HepG2 (cell line): ENCODE data around the gene AGT. TPM values are rescaled to one million over a fixed set of nuclear protein-coding genes. Genes with fewer than 3 reads are reported as not detected.

ENCODE experiments used
- AHR ChIP-seq: IDR thresholded peaks from 2 replicates; pipeline ENCODE4 v1.6.1; 2018; ENCODE audit warnings: missing genetic modification reagents, missing compliant biosample characterization
- ATRX ChIP-seq: sonication (generic); formaldehyde crosslinking; IDR thresholded peaks from 2 replicates; pipeline ENCODE4 v1.4.0; 2020; ENCODE audit warnings: missing genetic modification reagents, borderline replicate concordance
- CCAR2 ChIP-seq: fragments of 200-400 bp; formaldehyde crosslinking; optimal IDR thresholded peaks from 2 replicates; pipeline ENCODE3; 2018; ENCODE audit warnings: low read depth, mild to moderate bottlenecking, low read length, moderate library complexity
- CREM ChIP-seq, 2 experiments: sonication (generic) in 1 of 2; formaldehyde crosslinking in 1 of 2; IDR thresholded peaks; 2 replicates each; pipeline versions ENCODE4 v1.4.0 to v1.6.1; 2016 to 2020; ENCODE audit warnings: antibody characterized with exemption in 1 of 2, mild to moderate bottlenecking in 1 of 2, missing genetic modification reagents in 1 of 2
- DR1 ChIP-seq: sonication (generic); formaldehyde crosslinking; IDR thresholded peaks from 2 replicates; pipeline ENCODE4 v1.8.0; 2021; ENCODE audit warnings: mild to moderate bottlenecking, missing genetic modification reagents, inconsistent platforms
- FOXJ3 ChIP-seq: sonication (generic); formaldehyde crosslinking; IDR thresholded peaks from 2 replicates; pipeline ENCODE4 v1.4.0; 2020; ENCODE audit warnings: missing genetic modification reagents, mild to moderate bottlenecking, borderline replicate concordance
- HIC2 ChIP-seq: sonication (generic); formaldehyde crosslinking; IDR thresholded peaks from 2 replicates; pipeline ENCODE4 v1.9.0; 2022; ENCODE audit warnings: low read depth, missing genetic modification reagents
- LRRFIP1 ChIP-seq: sonication (generic); formaldehyde crosslinking; conservative IDR thresholded peaks from 2 replicates; pipeline ENCODE4 v1.4.0; 2020; ENCODE audit warnings: missing genetic modification reagents
- POLR2G ChIP-seq: fragments of 200-400 bp; formaldehyde crosslinking; IDR thresholded peaks from 2 replicates; pipeline ENCODE4 v1.6.1; 2018; ENCODE audit warnings: mild to moderate bottlenecking, low read depth, low read length, moderate library complexity
- SP1 ChIP-seq, 2 experiments: fragments of 450-650 bp in 1 of 2; sonication (generic) in 1 of 2; formaldehyde crosslinking in 1 of 2; IDR thresholded peaks; 2 replicates each; pipeline versions ENCODE4 v1.4.0 to v1.6.1; 2016 to 2020; ENCODE audit warnings: missing genetic modification reagents in 1 of 2
- SRF ChIP-seq: IDR thresholded peaks from 2 replicates; pipeline ENCODE4 v1.6.1; 2011; ENCODE audit warnings: mild to moderate bottlenecking, low read depth, low read length, moderate library complexity
- TSC22D2 ChIP-seq: sonication (generic); formaldehyde crosslinking; IDR thresholded peaks from 2 replicates; pipeline ENCODE4 v1.5.1; 2020; ENCODE audit warnings: missing genetic modification reagents, mild to moderate bottlenecking, borderline replicate concordance
- ZKSCAN5 ChIP-seq: sonication (generic); formaldehyde crosslinking; IDR thresholded peaks from 2 replicates; pipeline ENCODE4 v1.5.1; 2020; ENCODE audit warnings: mild to moderate bottlenecking, missing genetic modification reagents
- ZNF33A ChIP-seq: sonication (generic); formaldehyde crosslinking; IDR thresholded peaks from 2 replicates; pipeline ENCODE4 v1.5.1; 2020; ENCODE audit warnings: missing genetic modification reagents, mild to moderate bottlenecking, moderate library complexity, borderline replicate concordance
- ZNF484 ChIP-seq: sonication (generic); formaldehyde crosslinking; IDR thresholded peaks from 2 replicates; pipeline ENCODE4 v1.5.1; 2020; ENCODE audit warnings: mild to moderate bottlenecking, low read depth, missing genetic modification reagents, borderline replicate concordance
- ZNF512B ChIP-seq: sonication (generic); formaldehyde crosslinking; IDR thresholded peaks from 2 replicates; pipeline ENCODE4 v1.5.1; 2020; ENCODE audit warnings: missing genetic modification reagents, mild to moderate bottlenecking, borderline replicate concordance
- ZNF549 ChIP-seq: sonication (generic); formaldehyde crosslinking; IDR thresholded peaks from 2 replicates; pipeline ENCODE4 v1.5.0; 2020; ENCODE audit warnings: missing genetic modification reagents
- ZSCAN9 ChIP-seq: IDR thresholded peaks from 2 replicates; pipeline ENCODE4 v1.6.1; 2016; ENCODE audit warnings: borderline replicate concordance
- polyA plus RNA-seq, 8 experiments: library from polyadenylated mRNA; depleted of rRNA in 3 of 8; stranded (reverse) in 7 of 8; unstranded in 1 of 8; fragments of >200 nt; fragmentation: Illumina TruSeq in 4 of 8; extraction: Trizol in 4 of 8; gene quantifications; 2 replicates each; pipeline versions ENCODE4 v1.2.1 to v1.2.3, GENCODE V29; 2011 to 2016; ENCODE audit warnings: low read depth in 4 of 8, missing spikeins in 1 of 8, mixed read lengths in 1 of 8; ENCODE audit not compliant: insufficient read depth in 1 of 8
- total RNA-seq, 5 experiments: library from RNA; depleted of rRNA; stranded (reverse); fragments of >200 nt; fragmentation: Illumina TruSeq; extraction: Trizol; gene quantifications; 2 replicates each; pipeline ENCODE4 v1.2.3, GENCODE V29; 2016; ENCODE audit warnings: low read depth in 1 of 5
- TF ChIP-seq, protein P1 (sequence below): sonication (generic); formaldehyde crosslinking; IDR thresholded peaks from 2 replicates; pipeline ENCODE4 v1.4.0; 2020; ENCODE audit warnings: missing genetic modification reagents

Gene AGT
- total and polyA plus RNA-seq, 2 of the 13 experiments (the other 11 are each of a cell fraction or from before 2014, with no cell fraction given), result 892 to 2,071 TPM

DNA sequence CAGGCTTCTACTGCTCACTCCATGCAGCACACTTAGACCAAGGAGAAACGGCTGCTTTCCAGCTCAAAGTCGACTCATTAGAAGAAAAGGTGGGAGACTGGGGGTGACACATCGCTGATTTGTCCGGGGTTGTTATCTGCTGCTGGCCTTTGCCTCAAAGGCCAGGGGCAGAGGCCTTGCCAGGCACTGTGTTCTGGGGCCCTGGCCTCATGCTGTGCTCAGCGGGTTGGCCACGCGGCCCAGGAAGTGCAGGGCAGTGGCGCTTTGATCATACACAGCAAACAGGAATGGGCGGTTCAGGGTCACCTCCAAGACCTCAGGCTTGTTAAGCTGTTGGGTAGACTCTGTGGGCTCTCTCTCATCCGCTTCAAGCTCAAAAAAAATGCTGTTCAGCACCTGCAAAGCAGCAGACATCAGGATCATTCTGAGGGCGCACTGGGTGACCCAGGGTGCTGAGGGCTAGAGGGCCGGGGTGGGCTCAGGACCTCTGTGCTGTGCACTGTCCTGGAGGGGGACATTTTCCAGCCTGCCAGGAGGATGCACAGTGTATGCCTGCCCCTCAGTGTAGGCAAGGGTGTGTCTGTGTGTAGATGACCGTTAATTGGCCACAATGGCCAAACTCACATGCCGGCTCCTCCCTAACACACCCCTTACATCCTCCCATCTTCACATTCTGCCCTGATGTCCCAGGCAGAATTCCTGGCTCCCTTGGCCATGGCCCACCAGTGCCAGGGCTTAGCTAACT, 10.8 kb downstream of the AGT start (continued):
- TF ChIP-seq HIC2 (CRISPR knock-in tag) (peak; percentile 98), SP1 (IDR thresholded peaks at IDR 0.05) (no peak), SP1 (CRISPR knock-in tag; IDR thresholded peaks at IDR 0.05) (peak; percentile 80), POLR2G (no peak; the same call in 1 of the 2 replicates), ZSCAN9 (peak; percentile 94), ZNF484 (CRISPR knock-in tag) (no peak), CCAR2 (no peak), LRRFIP1 (CRISPR knock-in tag) (0 out of 2 replicates have a peak, but pooled peaks have one; percentile 50), SRF (0 out of 2 replicates have a peak, but pooled peaks have one; percentile 3), CREM (IDR thresholded peaks at IDR 0.05) (peak; percentile 90), CREM (CRISPR knock-in tag; IDR thresholded peaks at IDR 0.05) (no peak), ZKSCAN5 (CRISPR knock-in tag) (no peak), AHR (CRISPR knock-in tag) (peak; percentile 78; the same call in 1 of the 2 replicates), FOXJ3 (CRISPR knock-in tag) (peak; percentile 73), ZNF549 (CRISPR knock-in tag) (no peak; the same call in 1 of the 2 replicates), TSC22D2 (0 out of 2 replicates have a peak, but pooled peaks have one; percentile 85), ZNF33A (CRISPR knock-in tag) (no peak), ATRX (CRISPR knock-in tag) (no peak), ZNF512B (CRISPR knock-in tag) (peak; percentile 66; the same call in 1 of the 2 replicates), DR1 (CRISPR knock-in tag) (peak; percentile 68; the same call in 1 of the 2 replicates)
- TF ChIP-seq, protein P1, sequence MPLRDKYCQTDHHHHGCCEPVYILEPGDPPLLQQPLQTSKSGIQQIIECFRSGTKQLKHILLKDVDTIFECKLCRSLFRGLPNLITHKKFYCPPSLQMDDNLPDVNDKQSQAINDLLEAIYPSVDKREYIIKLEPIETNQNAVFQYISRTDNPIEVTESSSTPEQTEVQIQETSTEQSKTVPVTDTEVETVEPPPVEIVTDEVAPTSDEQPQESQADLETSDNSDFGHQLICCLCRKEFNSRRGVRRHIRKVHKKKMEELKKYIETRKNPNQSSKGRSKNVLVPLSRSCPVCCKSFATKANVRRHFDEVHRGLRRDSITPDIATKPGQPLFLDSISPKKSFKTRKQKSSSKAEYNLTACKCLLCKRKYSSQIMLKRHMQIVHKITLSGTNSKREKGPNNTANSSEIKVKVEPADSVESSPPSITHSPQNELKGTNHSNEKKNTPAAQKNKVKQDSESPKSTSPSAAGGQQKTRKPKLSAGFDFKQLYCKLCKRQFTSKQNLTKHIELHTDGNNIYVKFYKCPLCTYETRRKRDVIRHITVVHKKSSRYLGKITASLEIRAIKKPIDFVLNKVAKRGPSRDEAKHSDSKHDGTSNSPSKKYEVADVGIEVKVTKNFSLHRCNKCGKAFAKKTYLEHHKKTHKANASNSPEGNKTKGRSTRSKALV (CRISPR knock-in tag), result no peak
